ENCODE measurements around the gene TMOD3.

The TMOD3 gene

DNA sequence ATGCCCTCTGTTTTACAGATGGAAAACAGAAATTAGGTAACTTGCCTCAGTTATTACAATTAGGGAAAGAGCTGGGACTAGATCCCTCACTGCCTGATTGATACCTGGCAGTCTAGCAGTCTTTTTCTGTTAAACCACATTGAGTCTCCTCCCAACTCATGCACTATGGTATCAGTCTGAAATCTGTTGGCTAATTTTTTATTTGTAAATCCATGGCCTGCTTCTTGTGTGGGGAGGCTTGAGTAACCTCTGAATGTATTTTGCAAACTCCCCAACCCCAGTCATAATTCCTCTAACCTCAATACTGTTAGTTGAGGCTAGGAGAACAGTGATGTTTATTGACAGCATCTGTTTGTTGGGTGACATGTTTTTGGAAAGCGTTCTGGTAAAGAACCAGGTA is 35.9 kb downstream of the TMOD3 start:
- H3K9me3 ChIP-seq (ENCODE audit: control insufficient read depth, insufficient read depth, low read length), result no peaks in the 10 kb centered on the region
- no peak overlapping the region for H3K9ac ChIP-seq (ENCODE audit: low read depth, low read length)
- H3K36me3 ChIP-seq (ENCODE audit: control insufficient read depth, insufficient read depth, low read length), result peaks cover 34% of the 10 kb centered on the region
- H3K27ac ChIP-seq (ENCODE audit: low read depth, low read length), result no peak overlapping the region
- H3K27me3 ChIP-seq (ENCODE audit: control insufficient read depth, insufficient read depth, low read length), result no peaks in the 10 kb centered on the region
- no peak overlapping the region for H3K4me3 ChIP-seq (ENCODE audit: low read depth, low read length)
- peaks cover 24% of the 10 kb centered on the region for H3K4me1 ChIP-seq (ENCODE audit: control insufficient read depth, insufficient read depth, low read length)

DNA sequence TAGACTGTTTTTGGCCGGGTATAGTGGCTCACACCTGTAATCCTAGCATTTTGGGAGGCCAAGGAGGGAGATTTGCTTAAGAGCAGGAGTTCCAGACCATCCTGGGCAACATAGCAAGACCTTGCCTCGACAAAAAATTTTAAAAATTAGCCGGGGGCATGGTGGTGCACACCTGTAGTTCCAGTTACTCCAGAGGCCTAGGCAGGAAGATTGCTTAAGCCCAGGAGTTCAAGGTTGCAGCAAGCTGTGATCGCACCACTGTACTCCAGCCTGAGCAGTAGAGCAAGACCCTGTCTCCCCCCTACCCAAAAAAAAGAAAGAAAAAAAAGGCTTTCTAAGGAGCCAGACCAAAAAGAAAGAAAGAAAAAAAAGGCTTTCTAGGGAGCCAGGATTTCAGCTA is 36.7 kb downstream of the TMOD3 start:
- Histone ChIP-seq H3K9ac (ENCODE audit: low read depth, low read length) (no peak overlapping the region), H3K4me1 (ENCODE audit: control insufficient read depth, insufficient read depth, low read length) (peaks cover 24% of the 10 kb centered on the region), H3K36me3 (ENCODE audit: control insufficient read depth, insufficient read depth, low read length) (peaks cover 34% of the 10 kb centered on the region), H3K27me3 (ENCODE audit: control insufficient read depth, insufficient read depth, low read length) (no peaks in the 10 kb centered on the region), H3K27ac (ENCODE audit: low read depth, low read length) (no peak overlapping the region), H3K9me3 (ENCODE audit: control insufficient read depth, insufficient read depth, low read length) (no peaks in the 10 kb centered on the region), H3K4me3 (ENCODE audit: low read depth, low read length) (no peak overlapping the region)

DNA sequence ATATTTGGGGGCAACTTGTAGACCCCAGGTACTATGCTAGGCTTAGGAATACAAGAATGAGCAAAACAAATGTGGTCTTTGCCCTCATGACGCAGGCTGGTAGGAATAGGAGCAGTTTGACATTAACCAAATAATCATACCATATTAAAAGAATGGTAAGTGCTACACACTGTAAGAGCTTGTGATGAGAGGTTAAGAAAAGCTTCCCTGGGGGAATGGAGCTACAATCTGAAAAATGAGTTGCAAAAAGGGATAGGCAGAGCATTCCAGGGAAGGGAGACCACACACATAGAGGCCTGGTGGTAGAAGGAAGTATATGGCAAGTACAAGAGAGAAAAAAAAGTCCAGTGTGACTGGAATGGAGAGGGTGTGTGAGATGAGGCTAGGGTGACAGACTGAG is 37.3 kb downstream of the TMOD3 start:
- Histone ChIP-seq H3K4me3 (ENCODE audit: low read depth, low read length) (no peak overlapping the region), H3K27me3 (ENCODE audit: control insufficient read depth, insufficient read depth, low read length) (no peaks in the 10 kb centered on the region), H3K27ac (ENCODE audit: low read depth, low read length) (no peak overlapping the region), H3K9ac (ENCODE audit: low read depth, low read length) (no peak overlapping the region), H3K36me3 (ENCODE audit: control insufficient read depth, insufficient read depth, low read length) (peaks cover 34% of the 10 kb centered on the region), H3K4me1 (ENCODE audit: control insufficient read depth, insufficient read depth, low read length) (peaks cover 24% of the 10 kb centered on the region), H3K9me3 (ENCODE audit: control insufficient read depth, insufficient read depth, low read length) (no peaks in the 10 kb centered on the region)

DNA sequence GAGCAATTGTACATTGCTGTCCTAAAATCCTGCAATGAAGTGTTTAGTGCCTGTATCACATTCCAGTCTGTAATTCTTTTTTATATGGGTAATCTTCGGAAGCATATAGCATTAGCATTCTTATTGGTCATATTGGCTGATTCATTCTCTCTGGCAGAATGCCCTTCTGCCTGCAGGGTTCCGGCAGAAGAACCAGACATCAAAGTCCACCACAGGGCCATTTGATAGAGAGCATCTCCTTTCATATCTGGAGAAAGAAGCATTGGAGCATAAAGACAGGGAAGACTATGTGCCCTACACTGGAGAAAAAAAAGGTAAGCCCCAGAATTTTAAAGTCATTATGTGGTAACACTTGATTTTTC is 39.6 kb downstream of the TMOD3 start:
- Histone ChIP-seq H3K4me1 (ENCODE audit: control insufficient read depth, insufficient read depth, low read length) (peaks cover 25% of the 10 kb centered on the region), H3K27me3 (ENCODE audit: control insufficient read depth, insufficient read depth, low read length) (no peaks in the 10 kb centered on the region), H3K27ac (ENCODE audit: low read depth, low read length) (no peak overlapping the region), H3K4me3 (ENCODE audit: low read depth, low read length) (no peak overlapping the region), H3K9me3 (ENCODE audit: control insufficient read depth, insufficient read depth, low read length) (no peaks in the 10 kb centered on the region), H3K9ac (ENCODE audit: low read depth, low read length) (no peak overlapping the region), H3K36me3 (ENCODE audit: control insufficient read depth, insufficient read depth, low read length) (peaks cover 28% of the 10 kb centered on the region)

DNA sequence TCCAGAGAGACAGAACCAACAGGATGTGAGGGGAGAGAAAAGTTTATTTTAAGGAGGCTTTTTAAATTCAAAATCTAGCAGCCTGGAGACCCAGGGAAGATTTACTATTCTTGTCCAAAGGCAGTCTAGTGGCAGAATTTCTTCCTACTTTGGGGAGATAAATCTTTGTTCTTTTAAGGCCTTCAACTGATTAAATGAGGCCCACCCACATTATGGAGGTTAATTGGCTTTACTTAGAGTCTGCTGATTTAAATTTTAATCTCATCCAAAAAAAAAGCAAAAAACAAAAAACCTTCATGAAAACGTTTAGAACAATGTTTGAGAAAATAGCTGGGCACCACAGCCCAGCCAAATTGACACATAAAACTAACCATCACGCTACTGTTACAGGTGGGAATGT is 41.3 kb downstream of the TMOD3 start:
- Histone ChIP-seq H3K36me3 (ENCODE audit: control insufficient read depth, insufficient read depth, low read length) (peaks cover 28% of the 10 kb centered on the region), H3K4me1 (ENCODE audit: control insufficient read depth, insufficient read depth, low read length) (peaks cover 23% of the 10 kb centered on the region)

DNA sequence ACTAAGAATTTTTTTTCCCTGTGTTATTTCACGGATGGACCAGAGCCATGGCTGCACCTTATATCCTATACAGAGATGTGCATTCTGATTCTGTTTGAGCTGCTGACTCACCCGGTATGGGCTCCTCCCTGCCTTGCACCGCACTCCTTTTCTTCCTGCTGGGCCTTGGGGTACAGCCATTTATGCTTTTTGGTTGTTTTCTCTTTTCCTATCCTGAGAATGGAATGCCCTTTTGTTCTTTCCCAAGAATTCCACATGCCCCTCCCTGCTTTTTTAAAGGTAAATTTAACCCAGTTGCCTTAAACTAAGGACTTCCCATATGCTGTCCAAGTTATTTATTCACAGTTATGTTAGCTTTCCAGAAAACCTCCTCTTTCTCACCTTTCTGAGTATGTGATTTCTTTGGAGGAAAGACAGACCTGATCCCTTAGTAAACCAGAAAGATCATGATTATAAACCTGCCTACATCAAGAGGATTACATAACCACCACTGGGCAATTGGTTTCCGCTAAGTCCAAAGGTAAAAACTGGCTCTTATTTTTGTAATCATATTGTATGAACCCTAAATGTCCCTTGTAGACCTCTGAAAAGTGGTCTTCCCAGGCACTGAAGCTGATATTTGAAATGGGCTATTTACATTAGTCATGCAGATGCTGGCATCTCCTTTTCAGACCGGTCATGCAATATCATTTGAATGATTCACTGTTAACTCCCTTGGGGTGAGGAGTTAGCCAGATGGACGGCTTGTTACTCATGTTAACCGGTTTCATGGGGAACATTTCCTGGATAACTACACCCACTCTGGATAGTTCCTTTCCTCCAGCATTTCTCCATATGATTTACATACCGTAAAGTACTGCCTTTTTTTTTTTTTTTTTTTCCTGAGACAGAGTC is 45.5 kb downstream of the TMOD3 start:
- no peaks in the 10 kb centered on the region for H3K27me3 ChIP-seq (ENCODE audit: control insufficient read depth, insufficient read depth, low read length)
- peak overlapping the region; percentile 6; the same call in 1 of the 2 replicates for H3K9ac ChIP-seq (ENCODE audit: low read depth, low read length)
- H3K27ac ChIP-seq (ENCODE audit: low read depth, low read length), result peak overlapping the region; percentile 91
- H3K4me3 ChIP-seq (ENCODE audit: low read depth, low read length), result no peak overlapping the region
- H3K4me1 ChIP-seq (ENCODE audit: control insufficient read depth, insufficient read depth, low read length), result peaks cover 14% of the 10 kb centered on the region; the same call in 1 of the 2 replicates
- no peaks in the 10 kb centered on the region for H3K9me3 ChIP-seq (ENCODE audit: control insufficient read depth, insufficient read depth, low read length)
- H3K36me3 ChIP-seq (ENCODE audit: control insufficient read depth, insufficient read depth, low read length), result peaks cover 9% of the 10 kb centered on the region

More for the DNA sequence above, 41.3 kb downstream of the TMOD3 start:
- Histone ChIP-seq H3K27ac (ENCODE audit: low read depth, low read length) (no peak overlapping the region), H3K27me3 (ENCODE audit: control insufficient read depth, insufficient read depth, low read length) (no peaks in the 10 kb centered on the region), H3K4me3 (ENCODE audit: low read depth, low read length) (no peak overlapping the region), H3K9me3 (ENCODE audit: control insufficient read depth, insufficient read depth, low read length) (no peaks in the 10 kb centered on the region), H3K9ac (ENCODE audit: low read depth, low read length) (no peak overlapping the region)

DNA sequence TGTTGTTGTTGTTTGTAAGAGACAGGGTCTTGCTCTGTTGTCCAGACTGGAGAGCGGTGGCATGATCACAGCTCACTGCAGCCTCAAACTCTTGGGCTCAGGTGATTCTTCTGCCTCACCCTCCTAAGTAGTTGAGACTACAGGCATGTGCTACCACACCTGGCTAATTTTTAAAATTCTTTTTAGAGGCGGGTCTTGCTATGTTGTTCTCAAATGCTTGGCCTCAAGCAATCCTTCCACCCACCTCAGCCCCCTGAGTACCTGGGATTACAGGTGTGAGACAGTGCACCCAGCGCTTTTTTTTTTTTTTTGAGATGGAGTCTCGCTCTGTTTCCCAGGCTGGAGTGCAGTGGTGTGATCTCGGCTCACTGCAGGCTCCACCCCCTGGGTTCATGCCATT is 46.7 kb downstream of the TMOD3 start:
- Histone ChIP-seq H3K9me3 (ENCODE audit: control insufficient read depth, insufficient read depth, low read length) (no peaks in the 10 kb centered on the region), H3K9ac (ENCODE audit: low read depth, low read length) (no peak overlapping the region), H3K27me3 (ENCODE audit: control insufficient read depth, insufficient read depth, low read length) (no peaks in the 10 kb centered on the region), H3K4me1 (ENCODE audit: control insufficient read depth, insufficient read depth, low read length) (peaks cover 14% of the 10 kb centered on the region; the same call in 1 of the 2 replicates), H3K27ac (ENCODE audit: low read depth, low read length) (no peak overlapping the region), H3K4me3 (ENCODE audit: low read depth, low read length) (no peak overlapping the region), H3K36me3 (ENCODE audit: control insufficient read depth, insufficient read depth, low read length) (peaks cover 10% of the 10 kb centered on the region; the same call in 1 of the 2 replicates)

DNA sequence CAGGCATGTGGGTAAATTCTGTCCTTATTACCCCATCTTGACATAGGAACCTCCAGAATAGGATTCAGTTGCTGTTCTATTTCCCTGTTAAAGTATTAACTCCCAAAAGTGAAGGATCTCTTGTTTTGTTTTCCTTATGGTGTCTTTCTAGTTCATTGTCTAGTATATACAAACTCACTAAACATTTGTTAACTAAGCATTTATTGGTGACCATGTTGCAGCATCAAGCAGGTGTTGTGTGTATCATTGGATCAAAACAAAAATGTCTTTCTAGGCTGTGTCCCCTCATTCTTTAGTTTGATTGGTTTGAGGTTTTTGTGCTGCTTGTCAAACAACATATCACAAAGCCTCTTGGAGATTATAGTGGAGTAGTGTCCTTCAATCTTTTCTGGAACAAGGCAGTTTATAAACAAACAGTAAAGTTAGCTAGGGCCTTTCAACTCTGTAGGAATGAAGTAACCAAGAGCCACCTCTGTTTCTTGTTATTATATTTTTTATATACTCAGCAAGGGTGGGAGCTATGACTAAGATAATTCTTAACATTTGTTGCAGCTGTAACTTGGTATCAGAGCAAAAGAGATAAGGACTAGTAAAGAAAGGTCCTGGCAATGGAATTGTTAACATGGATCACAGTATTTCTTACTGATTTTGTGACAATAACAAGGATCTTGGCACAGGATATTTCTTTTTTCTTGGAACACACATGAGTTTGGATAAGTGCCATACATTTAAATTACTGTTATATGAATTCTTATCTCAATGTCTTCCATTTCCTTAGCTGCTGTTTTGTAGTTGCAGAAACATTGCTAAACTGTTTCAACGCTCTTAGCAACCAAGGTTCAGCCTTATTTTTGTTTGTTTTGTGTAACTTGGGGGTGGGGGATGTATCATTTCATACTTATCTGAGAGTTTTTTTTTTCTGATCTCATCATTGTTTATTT is 49.3 kb downstream of the TMOD3 start:
- Histone ChIP-seq H3K27ac (ENCODE audit: low read depth, low read length) (no peak overlapping the region), H3K36me3 (ENCODE audit: control insufficient read depth, insufficient read depth, low read length) (0 out of 2 replicates have a peak, but pooled peaks cover 6% of the 10 kb centered on the region), H3K9me3 (ENCODE audit: control insufficient read depth, insufficient read depth, low read length) (no peaks in the 10 kb centered on the region), H3K27me3 (ENCODE audit: control insufficient read depth, insufficient read depth, low read length) (no peaks in the 10 kb centered on the region), H3K4me1 (ENCODE audit: control insufficient read depth, insufficient read depth, low read length) (peaks cover 14% of the 10 kb centered on the region; the same call in 1 of the 2 replicates), H3K9ac (ENCODE audit: low read depth, low read length) (no peak overlapping the region), H3K4me3 (ENCODE audit: low read depth, low read length) (no peak overlapping the region)

DNA sequence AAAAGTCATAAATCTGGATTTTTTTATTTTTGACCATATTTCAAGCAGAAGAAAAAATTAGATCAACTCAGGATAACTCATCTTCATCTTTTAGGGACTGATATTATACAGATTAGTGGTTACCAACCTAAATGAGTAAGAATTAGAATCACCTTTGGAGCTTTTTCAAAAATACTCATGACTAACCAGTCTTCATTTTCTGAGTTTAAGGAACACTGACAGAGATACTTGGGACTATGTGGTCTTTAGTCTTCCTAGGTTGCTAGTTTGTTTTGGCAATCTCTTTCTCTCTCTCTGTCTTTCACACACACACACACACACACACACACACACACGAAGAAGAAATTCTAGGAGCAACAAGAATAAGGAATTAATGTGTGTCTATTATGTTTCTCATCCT is 50.1 kb downstream of the TMOD3 start:
- no peak overlapping the region for H3K27ac ChIP-seq (ENCODE audit: low read depth, low read length)
- no peak overlapping the region for H3K4me3 ChIP-seq (ENCODE audit: low read depth, low read length)
- H3K36me3 ChIP-seq (ENCODE audit: control insufficient read depth, insufficient read depth, low read length), result 0 out of 2 replicates have a peak, but pooled peaks cover 6% of the 10 kb centered on the region
- no peaks in the 10 kb centered on the region for H3K9me3 ChIP-seq (ENCODE audit: control insufficient read depth, insufficient read depth, low read length)
- H3K9ac ChIP-seq (ENCODE audit: low read depth, low read length), result no peak overlapping the region
- H3K4me1 ChIP-seq (ENCODE audit: control insufficient read depth, insufficient read depth, low read length), result peaks cover 8% of the 10 kb centered on the region; the same call in 1 of the 2 replicates
- no peaks in the 10 kb centered on the region for H3K27me3 ChIP-seq (ENCODE audit: control insufficient read depth, insufficient read depth, low read length)

DNA sequence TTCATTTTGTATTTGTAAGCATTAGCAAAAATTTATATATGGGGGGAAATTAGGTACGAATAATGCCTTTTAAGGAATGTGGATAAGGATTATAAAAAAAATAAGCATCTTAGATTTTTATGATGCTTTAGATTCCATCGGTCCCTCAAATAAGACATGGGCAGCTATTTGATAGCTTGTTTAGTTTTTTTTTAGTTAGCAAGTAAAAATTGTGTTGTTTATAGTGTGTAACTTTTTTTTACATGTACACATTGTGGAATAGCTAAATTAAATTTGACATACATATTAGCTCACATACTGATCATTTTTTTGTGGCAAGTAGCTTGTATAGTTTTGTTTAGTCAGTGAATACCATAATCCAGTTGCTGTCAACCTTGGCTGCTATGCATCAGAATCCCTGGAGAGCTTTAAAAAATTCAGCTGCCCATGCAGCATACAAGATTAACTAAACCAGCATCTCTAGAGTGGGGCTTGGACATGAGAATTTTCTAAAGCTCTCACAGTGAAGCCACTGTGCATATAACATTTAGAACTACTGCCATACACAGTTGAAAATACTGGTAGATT is 53.9 kb downstream of the TMOD3 start:
- no peaks in the 10 kb centered on the region for H3K4me1 ChIP-seq (ENCODE audit: control insufficient read depth, insufficient read depth, low read length)
- H3K9me3 ChIP-seq (ENCODE audit: control insufficient read depth, insufficient read depth, low read length), result no peaks in the 10 kb centered on the region
- H3K27me3 ChIP-seq (ENCODE audit: control insufficient read depth, insufficient read depth, low read length), result no peaks in the 10 kb centered on the region
- no peak overlapping the region for H3K4me3 ChIP-seq (ENCODE audit: low read depth, low read length)
- H3K27ac ChIP-seq (ENCODE audit: low read depth, low read length), result no peak overlapping the region
- H3K9ac ChIP-seq (ENCODE audit: low read depth, low read length), result no peak overlapping the region
- peaks cover 8% of the 10 kb centered on the region; the same call in 1 of the 2 replicates for H3K36me3 ChIP-seq (ENCODE audit: control insufficient read depth, insufficient read depth, low read length)
